HEK293 (cell line): ENCODE results near the gene BCL2L1.

Experiments used
- BCL11A ChIP-seq: fragments of 450-650 bp; formaldehyde crosslinking; IDR thresholded peaks from 2 replicates; pipeline ENCODE4 v1.5.1; 2016; ENCODE audit warnings: low read depth, missing biosample characterization, missing genetic modification characterization
- CTCF ChIP-seq: fragments of 450-650 bp; formaldehyde crosslinking; IDR thresholded peaks from 2 replicates; pipeline ENCODE4 v1.5.1; 2016; ENCODE audit warnings: missing biosample characterization, missing genetic modification characterization
- ELK4 ChIP-seq: IDR thresholded peaks from 2 replicates; pipeline ENCODE4 v1.6.1; 2011; ENCODE audit warnings: mild to moderate bottlenecking, low read depth, low read length, borderline replicate concordance
- GFI1B ChIP-seq: fragments of 450-650 bp; formaldehyde crosslinking; IDR thresholded peaks from 2 replicates; pipeline ENCODE4 v1.5.1; 2016; ENCODE audit warnings: missing biosample characterization, missing genetic modification characterization
- OVOL3 ChIP-seq: fragments of 450-650 bp; formaldehyde crosslinking; IDR thresholded peaks from 2 replicates; pipeline ENCODE4 v1.5.1; 2016; ENCODE audit warnings: missing biosample characterization, missing genetic modification characterization
- PRDM4 ChIP-seq: fragments of 450-650 bp; formaldehyde crosslinking; IDR thresholded peaks from 2 replicates; pipeline ENCODE4 v1.5.1; 2017; ENCODE audit warnings: missing biosample characterization, missing genetic modification characterization
- SCRT1 ChIP-seq: fragments of 450-650 bp; formaldehyde crosslinking; IDR thresholded peaks from 2 replicates; pipeline ENCODE4 v1.5.1; 2016; ENCODE audit warnings: missing biosample characterization, missing genetic modification characterization, borderline replicate concordance
- ZBTB7A ChIP-seq: fragments of 450-650 bp; formaldehyde crosslinking; IDR thresholded peaks from 2 replicates; pipeline ENCODE4 v1.5.1; 2016; ENCODE audit warnings: low read depth, missing biosample characterization, missing genetic modification characterization
- ZNF10 ChIP-seq: fragments of 450-650 bp; formaldehyde crosslinking; IDR thresholded peaks from 2 replicates; pipeline ENCODE4 v1.5.1; 2017; ENCODE audit warnings: missing biosample characterization, missing genetic modification characterization
- ZNF169 ChIP-seq: fragments of 450-650 bp; formaldehyde crosslinking; IDR thresholded peaks from 2 replicates; pipeline ENCODE4 v1.5.1; 2016; ENCODE audit warnings: missing biosample characterization, missing genetic modification characterization
- ZNF214 ChIP-seq: fragments of 450-650 bp; formaldehyde crosslinking; IDR thresholded peaks from 2 replicates; pipeline ENCODE4 v1.5.1; 2017; ENCODE audit warnings: missing biosample characterization, mild to moderate bottlenecking, missing genetic modification characterization, borderline replicate concordance
- ZNF239 ChIP-seq: fragments of 450-650 bp; formaldehyde crosslinking; IDR thresholded peaks from 2 replicates; pipeline ENCODE4 v1.5.1; 2016; ENCODE audit warnings: missing biosample characterization, missing genetic modification characterization
- ZNF433 ChIP-seq: fragments of 450-650 bp; formaldehyde crosslinking; IDR thresholded peaks from 2 replicates; pipeline ENCODE4 v1.5.1; 2016; ENCODE audit warnings: missing biosample characterization, missing genetic modification characterization, low read depth
- ZNF513 ChIP-seq: fragments of 450-650 bp; IDR thresholded peaks from 2 replicates; pipeline ENCODE4 v1.5.1; 2018; ENCODE audit warnings: missing biosample characterization, missing genetic modification characterization
- ZNF521 ChIP-seq: fragments of 450-650 bp; formaldehyde crosslinking; IDR thresholded peaks from 2 replicates; pipeline ENCODE4 v1.5.1; 2017; ENCODE audit warnings: missing biosample characterization, mild to moderate bottlenecking, missing genetic modification characterization
- ZNF776 ChIP-seq: fragments of 450-650 bp; formaldehyde crosslinking; IDR thresholded peaks from 2 replicates; pipeline ENCODE4 v1.5.0; 2017; ENCODE audit warnings: missing biosample characterization, missing genetic modification characterization, borderline replicate concordance
- ZNF837 ChIP-seq: fragments of 450-650 bp; formaldehyde crosslinking; IDR thresholded peaks from 2 replicates; pipeline ENCODE4 v1.5.1; 2016; ENCODE audit warnings: missing biosample characterization, missing genetic modification characterization
- ZSCAN16 ChIP-seq: fragments of 450-650 bp; formaldehyde crosslinking; IDR thresholded peaks from 2 replicates; pipeline ENCODE4 v1.5.1; 2016; ENCODE audit warnings: missing biosample characterization, missing genetic modification characterization
- TF ChIP-seq, protein P1 (sequence below): fragments of 450-650 bp; formaldehyde crosslinking; IDR thresholded peaks from 2 replicates; pipeline ENCODE4 v1.5.1; 2016; ENCODE audit warnings: missing biosample characterization, missing genetic modification characterization
- TF ChIP-seq, protein P2 (sequence below): fragments of 450-650 bp; formaldehyde crosslinking; IDR thresholded peaks from 2 replicates; pipeline ENCODE4 v1.5.1; 2016; ENCODE audit warnings: missing biosample characterization, missing genetic modification characterization, borderline replicate concordance
- TF ChIP-seq, protein P3 (sequence below): fragments of 450-650 bp; formaldehyde crosslinking; IDR thresholded peaks from 2 replicates; pipeline ENCODE4 v1.5.1; 2017; ENCODE audit warnings: missing biosample characterization, missing genetic modification characterization

BCL2L1 gene

GRCh38 chr20:31670371-31671228 lies 52.1 kb downstream of the BCL2L1 start (continued):
- no peak for TF ChIP-seq ELK4
- no peak for TF ChIP-seq ZNF521
- TF ChIP-seq, protein P1, sequence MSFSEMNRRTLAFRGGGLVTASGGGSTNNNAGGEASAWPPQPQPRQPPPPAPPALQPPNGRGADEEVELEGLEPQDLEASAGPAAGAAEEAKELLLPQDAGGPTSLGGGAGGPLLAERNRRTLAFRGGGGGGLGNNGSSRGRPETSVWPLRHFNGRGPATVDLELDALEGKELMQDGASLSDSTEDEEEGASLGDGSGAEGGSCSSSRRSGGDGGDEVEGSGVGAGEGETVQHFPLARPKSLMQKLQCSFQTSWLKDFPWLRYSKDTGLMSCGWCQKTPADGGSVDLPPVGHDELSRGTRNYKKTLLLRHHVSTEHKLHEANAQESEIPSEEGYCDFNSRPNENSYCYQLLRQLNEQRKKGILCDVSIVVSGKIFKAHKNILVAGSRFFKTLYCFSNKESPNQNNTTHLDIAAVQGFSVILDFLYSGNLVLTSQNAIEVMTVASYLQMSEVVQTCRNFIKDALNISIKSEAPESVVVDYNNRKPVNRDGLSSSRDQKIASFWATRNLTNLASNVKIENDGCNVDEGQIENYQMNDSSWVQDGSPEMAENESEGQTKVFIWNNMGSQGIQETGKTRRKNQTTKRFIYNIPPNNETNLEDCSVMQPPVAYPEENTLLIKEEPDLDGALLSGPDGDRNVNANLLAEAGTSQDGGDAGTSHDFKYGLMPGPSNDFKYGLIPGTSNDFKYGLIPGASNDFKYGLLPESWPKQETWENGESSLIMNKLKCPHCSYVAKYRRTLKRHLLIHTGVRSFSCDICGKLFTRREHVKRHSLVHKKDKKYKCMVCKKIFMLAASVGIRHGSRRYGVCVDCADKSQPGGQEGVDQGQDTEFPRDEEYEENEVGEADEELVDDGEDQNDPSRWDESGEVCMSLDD (tag by site-specific recombination), result no peak
- TF ChIP-seq CTCF, result no peak
- TF ChIP-seq BCL11A, result no peak
- TF ChIP-seq ZNF214 (tag by site-specific recombination), result no peak
- no peak for TF ChIP-seq SCRT1
- no peak for TF ChIP-seq ZNF169 (tag by site-specific recombination)
- TF ChIP-seq GFI1B (tag by site-specific recombination), result 0 out of 2 replicates have a peak, but pooled peaks have one; percentile 47
- TF ChIP-seq ZSCAN16 (tag by site-specific recombination), result no peak
- no peak for TF ChIP-seq ZNF239 (tag by site-specific recombination)
- no peak for TF ChIP-seq ZNF837 (tag by site-specific recombination)
- no peak for TF ChIP-seq ZNF10 (tag by site-specific recombination)
- TF ChIP-seq, protein P2, sequence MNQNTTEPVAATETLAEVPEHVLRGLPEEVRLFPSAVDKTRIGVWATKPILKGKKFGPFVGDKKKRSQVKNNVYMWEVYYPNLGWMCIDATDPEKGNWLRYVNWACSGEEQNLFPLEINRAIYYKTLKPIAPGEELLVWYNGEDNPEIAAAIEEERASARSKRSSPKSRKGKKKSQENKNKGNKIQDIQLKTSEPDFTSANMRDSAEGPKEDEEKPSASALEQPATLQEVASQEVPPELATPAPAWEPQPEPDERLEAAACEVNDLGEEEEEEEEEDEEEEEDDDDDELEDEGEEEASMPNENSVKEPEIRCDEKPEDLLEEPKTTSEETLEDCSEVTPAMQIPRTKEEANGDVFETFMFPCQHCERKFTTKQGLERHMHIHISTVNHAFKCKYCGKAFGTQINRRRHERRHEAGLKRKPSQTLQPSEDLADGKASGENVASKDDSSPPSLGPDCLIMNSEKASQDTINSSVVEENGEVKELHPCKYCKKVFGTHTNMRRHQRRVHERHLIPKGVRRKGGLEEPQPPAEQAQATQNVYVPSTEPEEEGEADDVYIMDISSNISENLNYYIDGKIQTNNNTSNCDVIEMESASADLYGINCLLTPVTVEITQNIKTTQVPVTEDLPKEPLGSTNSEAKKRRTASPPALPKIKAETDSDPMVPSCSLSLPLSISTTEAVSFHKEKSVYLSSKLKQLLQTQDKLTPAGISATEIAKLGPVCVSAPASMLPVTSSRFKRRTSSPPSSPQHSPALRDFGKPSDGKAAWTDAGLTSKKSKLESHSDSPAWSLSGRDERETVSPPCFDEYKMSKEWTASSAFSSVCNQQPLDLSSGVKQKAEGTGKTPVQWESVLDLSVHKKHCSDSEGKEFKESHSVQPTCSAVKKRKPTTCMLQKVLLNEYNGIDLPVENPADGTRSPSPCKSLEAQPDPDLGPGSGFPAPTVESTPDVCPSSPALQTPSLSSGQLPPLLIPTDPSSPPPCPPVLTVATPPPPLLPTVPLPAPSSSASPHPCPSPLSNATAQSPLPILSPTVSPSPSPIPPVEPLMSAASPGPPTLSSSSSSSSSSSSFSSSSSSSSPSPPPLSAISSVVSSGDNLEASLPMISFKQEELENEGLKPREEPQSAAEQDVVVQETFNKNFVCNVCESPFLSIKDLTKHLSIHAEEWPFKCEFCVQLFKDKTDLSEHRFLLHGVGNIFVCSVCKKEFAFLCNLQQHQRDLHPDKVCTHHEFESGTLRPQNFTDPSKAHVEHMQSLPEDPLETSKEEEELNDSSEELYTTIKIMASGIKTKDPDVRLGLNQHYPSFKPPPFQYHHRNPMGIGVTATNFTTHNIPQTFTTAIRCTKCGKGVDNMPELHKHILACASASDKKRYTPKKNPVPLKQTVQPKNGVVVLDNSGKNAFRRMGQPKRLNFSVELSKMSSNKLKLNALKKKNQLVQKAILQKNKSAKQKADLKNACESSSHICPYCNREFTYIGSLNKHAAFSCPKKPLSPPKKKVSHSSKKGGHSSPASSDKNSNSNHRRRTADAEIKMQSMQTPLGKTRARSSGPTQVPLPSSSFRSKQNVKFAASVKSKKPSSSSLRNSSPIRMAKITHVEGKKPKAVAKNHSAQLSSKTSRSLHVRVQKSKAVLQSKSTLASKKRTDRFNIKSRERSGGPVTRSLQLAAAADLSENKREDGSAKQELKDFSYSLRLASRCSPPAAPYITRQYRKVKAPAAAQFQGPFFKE (tag by site-specific recombination), result no peak
- no peak for TF ChIP-seq ZNF433 (tag by site-specific recombination)
- peak; percentile 68 for TF ChIP-seq PRDM4 (tag by site-specific recombination)
- no peak for TF ChIP-seq OVOL3 (tag by site-specific recombination)
- TF ChIP-seq ZBTB7A (tag by site-specific recombination), result no peak
- TF ChIP-seq ZNF776, result no peak
- no peak for TF ChIP-seq ZNF513
- TF ChIP-seq, protein P3, sequence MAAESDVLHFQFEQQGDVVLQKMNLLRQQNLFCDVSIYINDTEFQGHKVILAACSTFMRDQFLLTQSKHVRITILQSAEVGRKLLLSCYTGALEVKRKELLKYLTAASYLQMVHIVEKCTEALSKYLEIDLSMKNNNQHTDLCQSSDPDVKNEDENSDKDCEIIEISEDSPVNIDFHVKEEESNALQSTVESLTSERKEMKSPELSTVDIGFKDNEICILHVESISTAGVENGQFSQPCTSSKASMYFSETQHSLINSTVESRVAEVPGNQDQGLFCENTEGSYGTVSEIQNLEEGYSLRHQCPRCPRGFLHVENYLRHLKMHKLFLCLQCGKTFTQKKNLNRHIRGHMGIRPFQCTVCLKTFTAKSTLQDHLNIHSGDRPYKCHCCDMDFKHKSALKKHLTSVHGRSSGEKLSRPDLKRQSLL, result peak; percentile 97
